Stromal cell of bone marrow (primary cell): ENCODE data around the gene POLR2M.

Experiments used
- DNase-seq: peaks from one replicate; pipeline ENCODE4 v3.0.0-alpha.2; 2012; ENCODE audit warnings: low read depth

The POLR2M gene

DNA sequence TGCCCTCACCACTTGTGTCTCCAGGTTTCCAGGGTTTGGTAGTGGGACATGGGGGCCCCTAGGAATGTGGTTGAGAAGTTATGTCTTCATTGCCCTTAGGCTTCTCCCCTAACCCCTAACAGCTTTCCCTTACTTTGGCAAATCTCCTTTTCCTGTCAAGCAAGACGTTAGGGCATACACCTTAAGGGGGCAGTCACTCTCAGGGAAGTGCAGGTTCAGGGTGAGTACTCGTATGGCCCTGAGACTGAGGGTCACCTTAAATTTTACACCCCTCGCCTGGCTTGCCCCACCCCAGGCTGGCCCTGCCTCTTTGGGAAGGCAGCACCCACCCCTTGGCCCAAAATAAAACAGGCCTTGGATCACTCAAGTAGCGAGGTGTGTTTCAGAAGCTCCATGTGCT is 33.5 kb downstream of the POLR2M start:
- no peak for DNase-seq

DNA sequence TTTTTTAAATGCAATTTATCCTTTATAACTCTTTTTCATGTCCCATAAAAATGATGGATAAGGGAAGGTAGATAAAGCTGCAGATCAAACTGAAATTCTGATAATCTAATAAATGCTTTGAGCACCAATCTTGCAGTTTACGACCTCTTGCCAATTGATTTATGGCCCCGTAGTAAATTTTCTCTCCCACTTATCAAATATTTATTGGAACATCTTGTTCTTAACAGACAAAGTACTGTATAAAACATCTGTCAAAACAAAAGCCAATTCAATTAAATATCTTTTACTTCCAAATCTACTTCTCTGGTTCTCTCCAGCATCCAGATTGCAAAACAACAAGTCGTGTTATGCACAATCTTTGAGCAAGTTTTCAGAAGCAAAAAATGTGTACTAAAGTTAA is 34.6 kb downstream of the POLR2M start:
- DNase-seq: no peak

DNA sequence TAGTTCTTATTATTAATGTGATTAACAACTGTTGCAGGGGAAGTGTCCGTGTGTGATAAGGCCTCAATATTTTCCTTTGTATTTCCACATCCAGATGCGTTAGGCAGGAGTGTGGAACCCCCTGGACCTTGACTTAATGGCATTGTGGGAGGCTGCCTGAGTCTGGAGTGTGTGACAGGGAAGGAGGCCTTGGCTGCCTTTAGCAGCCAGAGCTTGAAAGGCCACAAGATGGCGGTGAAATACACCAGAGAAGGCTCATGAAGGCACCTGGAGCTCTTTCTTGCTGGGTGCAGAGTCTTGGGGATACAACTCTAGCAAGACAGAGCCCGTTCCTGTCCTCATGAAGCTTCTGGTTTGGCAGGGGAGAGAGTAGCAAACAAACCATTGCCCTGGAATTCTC is 36.9 kb downstream of the POLR2M start:
- no peak for DNase-seq

DNA sequence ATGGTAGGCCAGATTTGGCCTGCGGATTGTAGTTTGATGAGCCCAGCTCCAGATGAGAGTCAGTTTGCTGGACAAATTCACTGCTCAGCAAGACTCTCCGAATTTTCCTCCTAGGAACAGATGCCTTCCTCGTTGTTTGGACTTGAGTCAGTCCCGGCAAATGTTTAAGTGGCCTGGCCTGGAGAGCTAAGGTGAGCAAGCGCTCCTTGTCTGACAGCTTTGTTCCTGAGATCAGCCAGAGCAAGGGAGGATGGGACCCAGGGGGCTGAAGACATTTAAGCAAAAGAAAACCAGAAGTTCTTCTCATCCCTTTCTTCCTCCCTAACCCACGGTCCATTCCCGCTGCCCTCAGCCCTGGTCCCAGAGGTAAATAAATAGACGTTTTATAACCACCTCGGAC is 40.3 kb downstream of the POLR2M start:
- DNase-seq: no peak

DNA sequence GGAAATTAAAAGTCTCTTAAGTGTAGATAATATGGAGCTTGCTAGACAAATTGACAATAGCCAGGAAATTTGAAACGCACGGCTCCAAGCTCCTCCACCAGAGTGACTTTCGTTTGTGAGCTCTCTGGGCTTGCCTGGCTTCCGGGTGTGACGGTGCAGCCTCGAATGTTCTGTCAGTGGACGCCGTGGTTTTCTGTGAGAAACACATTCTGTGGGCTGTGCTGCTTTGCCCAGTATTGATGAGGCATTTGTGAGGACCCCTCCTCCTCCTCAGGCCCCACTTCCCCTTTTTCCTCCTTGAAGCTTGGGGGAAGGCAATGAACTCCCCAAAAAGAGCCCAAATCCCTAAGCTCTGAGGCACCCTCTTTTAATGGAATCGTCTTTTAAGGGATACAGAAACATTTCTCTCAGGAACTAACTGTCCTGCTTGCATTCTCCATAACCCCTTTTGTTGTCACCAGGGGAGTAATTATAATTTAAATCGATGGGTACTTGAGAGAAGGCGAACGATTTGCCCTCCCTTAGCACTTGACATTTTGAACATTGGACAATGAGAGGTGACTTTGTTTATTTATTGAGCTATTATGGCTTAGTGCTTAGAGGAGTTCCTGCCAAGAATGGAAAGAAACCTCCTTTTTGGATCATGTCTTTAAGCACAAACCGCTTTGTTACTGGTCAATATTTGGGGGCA is 40.8 kb downstream of the POLR2M start:
- no peak for DNase-seq

DNA sequence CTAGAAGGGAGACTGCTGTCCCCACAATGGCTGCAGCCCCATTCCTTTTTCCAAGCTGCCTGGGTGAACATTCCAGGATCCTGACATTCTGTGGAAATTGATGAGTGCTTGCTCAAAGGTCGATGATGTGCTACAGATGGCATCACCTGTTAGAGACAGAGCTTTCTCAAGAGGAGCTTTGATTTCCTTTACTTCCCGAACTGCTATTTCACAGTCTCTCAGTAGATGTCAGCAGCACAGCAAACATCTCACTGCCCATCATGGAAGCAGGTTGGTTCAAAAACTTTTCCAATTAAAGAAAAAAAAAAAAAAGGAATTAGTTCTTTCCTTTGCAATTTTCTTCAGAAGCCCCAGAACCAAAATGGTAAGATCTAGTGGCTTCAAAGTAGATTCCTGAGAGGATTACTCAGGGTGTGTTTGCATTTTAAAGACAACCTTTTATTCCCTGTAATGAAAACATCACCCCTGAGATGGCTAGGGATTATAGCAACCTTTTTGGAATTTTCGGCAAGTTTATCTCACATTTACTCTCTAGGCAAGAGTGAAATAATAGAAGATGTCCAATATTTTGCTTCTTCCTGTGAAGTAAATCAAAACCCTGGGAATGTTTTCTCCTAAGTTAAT is 44.8 kb downstream of the POLR2M start:
- no peak for DNase-seq

DNA sequence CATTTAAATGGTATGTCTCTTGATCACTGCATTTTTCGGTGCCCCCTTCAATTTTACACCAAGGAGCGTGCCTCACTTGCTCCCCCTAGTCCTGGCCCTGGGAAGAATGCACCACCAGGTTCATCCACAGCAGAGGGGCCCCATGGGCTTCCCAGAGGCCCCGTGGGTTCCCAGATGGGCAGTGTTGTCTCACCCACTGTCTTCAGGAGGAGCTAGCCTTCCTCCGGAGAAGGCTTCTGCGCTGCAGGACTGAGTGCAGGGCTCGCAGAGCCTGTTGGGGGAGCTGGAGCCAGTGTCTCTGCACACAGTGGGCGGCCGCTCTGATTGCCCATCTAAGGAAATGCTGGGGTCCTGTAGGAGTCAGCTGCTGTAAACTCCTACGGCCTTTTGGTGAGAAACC is 45.9 kb downstream of the POLR2M start:
- no peak for DNase-seq

DNA sequence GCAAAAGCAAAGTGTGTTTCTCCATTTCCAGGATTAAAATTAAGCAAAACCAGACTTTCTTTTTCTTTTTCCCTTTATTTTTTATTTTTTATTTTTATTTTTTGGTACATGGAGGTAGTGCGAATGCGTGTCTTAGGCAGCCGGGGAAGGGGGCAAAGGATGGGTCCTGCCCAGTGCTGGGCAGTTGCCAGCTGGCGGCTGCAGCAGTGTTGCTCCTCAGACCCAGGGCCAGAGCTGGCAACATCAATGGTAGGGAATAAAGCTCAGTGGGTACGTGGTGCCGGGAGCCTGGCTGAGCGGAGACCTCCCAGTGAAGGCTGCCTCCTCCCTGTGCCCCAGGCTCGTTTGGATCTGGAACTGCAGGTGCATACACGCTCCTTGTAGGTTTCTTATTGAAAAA is 46.3 kb downstream of the POLR2M start:
- no peak for DNase-seq

DNA sequence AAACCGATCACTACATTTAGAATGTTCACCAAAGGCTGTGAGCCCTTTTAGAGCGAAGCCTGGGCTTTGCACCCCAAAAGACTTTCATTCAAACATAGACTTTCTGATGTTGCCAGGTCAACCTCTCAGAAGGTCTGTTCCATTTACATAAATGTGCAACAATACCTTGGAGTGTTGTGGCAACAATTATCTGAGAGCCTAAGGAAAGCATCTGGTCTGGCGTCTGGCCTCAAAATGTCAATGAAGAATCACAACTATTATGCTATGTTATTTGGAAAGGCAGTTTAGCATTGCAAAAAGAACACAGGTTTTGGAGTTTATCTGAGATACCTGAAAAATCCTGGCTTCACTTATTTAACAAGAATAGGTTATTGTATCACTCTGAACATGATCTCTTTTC is 50.0 kb downstream of the POLR2M start:
- DNase-seq: no peak

DNA sequence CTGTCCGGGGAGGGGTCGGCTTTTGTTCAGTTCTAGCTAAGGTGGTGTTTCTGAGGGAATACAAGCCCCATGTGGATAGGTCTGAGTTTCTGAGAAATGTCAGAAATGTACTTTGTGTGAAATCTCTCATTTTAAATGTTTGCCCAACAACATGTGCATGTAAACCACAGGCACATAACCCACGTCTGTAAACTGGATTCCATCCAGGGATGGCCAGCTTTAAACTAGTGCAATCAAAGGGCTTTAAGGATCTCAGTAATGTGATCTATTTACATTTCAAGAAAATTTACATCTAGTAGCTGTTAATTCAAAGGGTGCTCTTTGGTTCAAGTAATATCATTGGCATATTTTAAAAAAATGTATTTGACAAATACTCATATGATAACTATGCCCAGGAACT is 52.0 kb downstream of the POLR2M start:
- no peak for DNase-seq

DNA sequence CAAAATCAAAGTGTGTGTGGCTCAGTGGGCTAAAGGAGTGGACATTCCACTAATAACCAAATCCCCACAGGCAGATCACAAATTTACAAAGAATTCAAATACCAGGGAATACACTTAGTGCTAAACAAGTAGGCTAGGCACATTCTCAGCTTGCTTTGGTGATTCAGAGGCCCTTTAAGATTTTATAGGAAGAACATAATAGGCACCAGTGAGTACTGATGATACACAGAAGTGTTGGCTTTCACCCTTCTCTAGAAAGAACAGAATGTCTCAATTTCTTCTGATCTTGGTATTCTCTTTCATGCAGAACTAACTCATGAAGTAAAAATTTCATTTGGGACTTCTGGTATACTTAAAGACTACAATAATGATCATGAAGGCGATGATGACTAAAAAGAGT is 55.0 kb downstream of the POLR2M start:
- DNase-seq: no peak

DNA sequence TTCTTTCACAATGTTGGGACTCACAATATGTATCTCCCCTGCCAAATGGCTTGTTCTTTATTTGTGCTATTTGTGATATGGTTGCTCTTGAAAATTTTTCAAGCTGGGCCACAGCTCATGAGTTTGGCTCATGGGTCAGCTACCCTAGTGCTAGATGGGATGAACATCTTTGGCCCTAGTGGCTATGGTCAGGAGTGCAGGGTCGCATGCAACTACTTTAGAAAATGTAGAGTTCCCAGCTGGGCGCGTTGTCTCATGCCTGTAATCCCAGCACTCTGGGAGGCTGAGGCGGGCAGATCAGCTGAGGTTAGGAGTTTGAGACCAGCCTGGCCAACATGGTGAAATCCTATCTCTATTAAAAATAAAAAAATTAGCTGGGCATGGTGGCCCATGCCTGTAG is 55.8 kb downstream of the POLR2M start:
- no peak for DNase-seq

DNA sequence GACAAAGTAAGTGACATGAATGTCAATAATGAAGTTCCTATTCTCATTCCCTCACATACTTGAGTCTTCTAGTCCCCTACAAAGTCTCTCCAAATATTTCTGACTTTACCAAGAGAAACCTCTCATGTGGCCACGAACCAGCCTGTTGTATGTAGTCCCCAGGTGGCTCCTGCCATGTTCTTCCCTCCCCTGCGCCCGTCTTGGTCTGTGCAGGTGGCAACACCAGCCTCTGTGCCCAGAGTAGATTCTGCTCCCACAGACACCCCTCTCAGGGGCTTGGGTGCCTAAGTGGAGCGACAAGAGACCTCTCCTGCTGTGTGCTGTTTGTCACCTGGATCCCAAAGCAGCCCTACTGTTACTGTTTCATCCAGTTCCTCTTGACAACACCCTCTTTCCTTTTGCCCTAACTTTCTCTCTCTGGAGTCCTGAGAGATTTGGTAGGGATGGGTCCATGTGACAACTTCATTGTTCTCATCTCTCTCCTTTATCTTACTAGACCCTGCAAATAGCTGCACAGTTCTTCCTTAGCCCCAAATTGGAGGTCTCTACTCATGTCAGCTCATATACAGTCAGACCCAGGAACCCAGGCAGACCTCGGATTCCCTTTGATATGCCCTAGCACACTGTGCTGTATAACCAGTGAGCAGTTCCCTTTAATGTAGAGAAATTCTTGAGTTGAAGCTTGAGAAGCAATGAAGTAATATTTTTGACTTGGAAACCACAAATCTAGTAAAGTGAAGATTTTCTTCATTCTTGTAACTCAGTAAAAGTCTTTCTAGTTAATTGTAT is 56.9 kb downstream of the POLR2M start:
- DNase-seq: no peak
